CD4-positive, alpha-beta memory T cell (primary cell): ENCODE results near the gene MYO9A. TPM values are rescaled to one million over a fixed set of nuclear protein-coding genes. Genes with fewer than 3 reads are reported as not detected.

Experiments
- CTCF ChIA-PET: fragments of 350-600 bp; sonication (Branson Sonifier 250); formaldehyde crosslinking; loops from one replicate; lab custom pipeline; 2021; ENCODE audit warnings: inconsistent platforms; ENCODE audit not compliant: partially characterized antibody; lab: Charles Lee
- POLR2A ChIA-PET: fragments of 350-600 bp; sonication (Branson Sonifier 250); formaldehyde crosslinking; loops from one replicate; lab custom pipeline; 2021; ENCODE audit not compliant: partially characterized antibody; lab: Charles Lee
- DNase-seq, 5 donors: peaks; one replicate each; pipeline versions ENCODE4 v3.0.0 to v3.0.0-alpha.2; 2020 to 2022; ENCODE audit warnings: mixed read lengths in 1 of 5
- H3K27ac ChIP-seq: one replicate; pipeline ENCODE4 v1.7.0; 2013; ENCODE audit warnings: low read depth, low read length
- H3K27me3 ChIP-seq: 2 replicates; pipeline ENCODE4 v1.7.0; 2013; ENCODE audit warnings: mild to moderate bottlenecking, low read length, moderate library complexity; ENCODE audit not compliant: insufficient read depth
- H3K36me3 ChIP-seq: 2 replicates; pipeline ENCODE4 v1.7.0; 2013; ENCODE audit warnings: mild to moderate bottlenecking, low read length, moderate library complexity; ENCODE audit not compliant: insufficient read depth
- H3K4me1 ChIP-seq: 2 replicates; pipeline ENCODE4 v1.7.0; 2013; ENCODE audit warnings: mild to moderate bottlenecking, low read length, moderate library complexity; ENCODE audit not compliant: insufficient read depth
- H3K4me3 ChIP-seq, 2 donors: one replicate each; pipeline ENCODE4 v1.7.0; 2013; ENCODE audit warnings: low read length in 2 of 2, mild to moderate bottlenecking in 1 of 2
- H3K9me3 ChIP-seq, 2 donors: one replicate each; pipeline ENCODE4 v1.7.0; 2013; ENCODE audit warnings: low read length in 2 of 2, control low read depth in 1 of 2; ENCODE audit not compliant: control insufficient read depth in 1 of 2
- H3K27ac Mint-ChIP-seq, 7 donors: one replicate each; pipeline ENCODE4 v1.8.0; 2020 to 2021; ENCODE audit warnings: mixed read lengths in 7 of 7, mild to moderate bottlenecking in 6 of 7, inconsistent platforms in 3 of 7, moderate library complexity in 3 of 7
- H3K27me3 Mint-ChIP-seq, 2 donors: one replicate each; pipeline ENCODE4 v1.8.0; 2020 to 2021; ENCODE audit warnings: mixed read lengths in 2 of 2
- H3K36me3 Mint-ChIP-seq, 2 donors: one replicate each; pipeline ENCODE4 v1.8.0; 2020 to 2021; ENCODE audit warnings: mixed read lengths in 2 of 2, inconsistent platforms in 1 of 2, mild to moderate bottlenecking in 1 of 2
- H3K4me1 Mint-ChIP-seq, 4 donors: one replicate each; pipeline ENCODE4 v1.8.0; 2020 to 2021; ENCODE audit warnings: mixed read lengths in 4 of 4, mild to moderate bottlenecking in 1 of 4
- H3K4me3 Mint-ChIP-seq, 8 donors: one replicate each; pipeline ENCODE4 v1.8.0; 2020 to 2021; ENCODE audit warnings: mixed read lengths in 8 of 8, mild to moderate bottlenecking in 7 of 8, moderate library complexity in 6 of 8, inconsistent platforms in 3 of 8
- H3K9me3 Mint-ChIP-seq, 8 donors: one replicate each; pipeline ENCODE4 v1.8.0; 2020 to 2021; ENCODE audit warnings: mixed read lengths in 8 of 8, mild to moderate bottlenecking in 5 of 8, inconsistent platforms in 3 of 8, moderate library complexity in 1 of 8
- intact Hi-C: fragments of 100-400 bp; cut with micrococcal nuclease; formaldehyde crosslinking; loops from one replicate; pipeline ENCODE4 v1.15.1; 2023
- polyA plus RNA-seq, 2 donors: library from polyadenylated mRNA; unstranded; fragments of 300-500 nt; fragmentation: Illumina TruSeq; gene quantifications; one replicate each; pipeline ENCODE4 v1.2.3, GENCODE V29; 2021
- total RNA-seq, 2 experiments: library from RNA; stranded (reverse); gene quantifications; one replicate each; pipeline ENCODE4 v1.2.3, GENCODE V29; 2021

MYO9A gene
- total and polyA plus RNA-seq, 4 experiments from 2014 or later, result 7.8 to 44.0 (median 28.0) TPM

DNA sequence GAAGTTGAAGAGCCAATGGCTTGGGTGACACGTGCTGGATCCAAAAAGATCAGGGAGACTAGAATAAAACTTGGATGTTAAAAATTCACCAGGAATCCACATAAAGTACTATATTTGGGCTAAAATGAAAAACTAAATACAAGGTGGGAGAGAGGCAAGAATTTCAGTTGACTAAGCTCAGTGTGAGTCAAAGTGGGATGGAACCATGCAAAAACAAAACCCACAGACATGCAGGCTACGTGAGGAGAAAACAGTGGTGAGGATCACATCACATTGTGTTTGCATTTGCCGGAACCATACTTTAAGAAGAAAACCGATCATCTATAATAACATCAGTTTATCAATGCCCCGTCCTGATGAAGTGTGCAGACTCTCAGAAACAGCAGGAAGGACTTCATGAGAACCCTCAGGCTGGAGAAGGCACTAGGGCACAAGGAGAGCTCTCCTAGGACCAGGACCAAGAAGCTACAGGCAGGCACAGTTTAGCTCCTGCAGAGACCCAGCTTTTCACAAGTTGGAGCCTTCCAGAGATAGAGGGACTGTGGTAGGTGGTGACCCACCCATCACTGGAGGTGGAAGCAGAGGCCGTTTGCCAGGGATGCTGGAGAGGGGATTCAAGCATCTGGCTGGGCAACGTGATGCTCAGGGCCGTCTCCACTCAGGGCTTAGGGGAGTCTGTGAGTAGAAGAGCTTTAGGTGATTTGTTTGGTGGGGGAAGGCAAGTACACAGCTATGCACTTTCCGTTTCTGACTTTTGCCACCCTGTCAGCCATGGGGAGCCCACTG lies 336.6 kb downstream of the MYO9A start:
- DNase-seq, result no peak
- no peak overlapping the region for H3K4me3 ChIP-seq
- peaks cover 0 to 3% (median 1%) of the 10 kb centered on the region in 4 donors for H3K4me1 Mint-ChIP-seq
- ChIA-PET CTCF (interaction anchor here (0.8 to 5.4 kb wide), 12 partner anchors 8 to 375 kb away, joined by 3 to 62 read pairs (median 5); no protein-coding TSS in a partner anchor), POLR2A (no interaction called here)
- H3K4me1 ChIP-seq, result no peaks in the 10 kb centered on the region
- intact Hi-C loops, result no loop called here
- no peaks in the 10 kb centered on the region for H3K36me3 ChIP-seq
- no peaks in the 10 kb centered on the region for H3K9me3 ChIP-seq
- no peaks in the 10 kb centered on the region for H3K36me3 Mint-ChIP-seq
- peaks cover 4 to 15% of the 10 kb centered on the region in 2 donors for H3K27me3 Mint-ChIP-seq
- no peak overlapping the region for H3K27ac Mint-ChIP-seq
- no peaks in the 10 kb centered on the region for H3K9me3 Mint-ChIP-seq
- H3K27me3 ChIP-seq, result no peaks in the 10 kb centered on the region
- no peak overlapping the region for H3K27ac ChIP-seq
- H3K4me3 Mint-ChIP-seq, result no peak overlapping the region

GRCh38 chr15:71780115-71780976 lies 337.6 kb downstream of the MYO9A start:
- Mint-ChIP-seq H3K36me3 (no peaks in the 10 kb centered on the region), H3K4me1 (peaks cover 0 to 3% (median 1%) of the 10 kb centered on the region in 4 donors), H3K4me3 (peak overlapping the region in 1 of 8 donors; percentile 6), H3K27ac (no peak overlapping the region), H3K9me3 (no peaks in the 10 kb centered on the region), H3K27me3 (peaks cover 4 to 15% of the 10 kb centered on the region in 2 donors)
- Histone ChIP-seq H3K27me3 (no peaks in the 10 kb centered on the region), H3K4me3 (no peak overlapping the region), H3K4me1 (no peaks in the 10 kb centered on the region), H3K27ac (no peak overlapping the region), H3K9me3 (no peaks in the 10 kb centered on the region), H3K36me3 (no peaks in the 10 kb centered on the region)
- DNase-seq, result peak in 4 of 5 donors; percentile 25 to 37 (median 32)
- ChIA-PET POLR2A (no interaction called here), CTCF (interaction anchor here (0.9 to 5.4 kb wide), 12 partner anchors 8 to 376 kb away, joined by 3 to 62 read pairs (median 5); no protein-coding TSS in a partner anchor)
- intact Hi-C loops, result loop anchor here (1.0 kb wide), 1 partner anchor 376 kb away; no protein-coding TSS in a partner anchor

- no peaks in the 10 kb centered on the region for H3K36me3 ChIP-seq
- no peak overlapping the region for H3K4me3 ChIP-seq
- Mint-ChIP-seq H3K9me3 (no peaks in the 10 kb centered on the region), H3K4me1 (peaks cover 0 to 3% (median 1%) of the 10 kb centered on the region in 4 donors), H3K36me3 (no peaks in the 10 kb centered on the region), H3K27ac (peak overlapping the region in 1 of 7 donors; percentile 24), H3K27me3 (peaks cover 3 to 11% of the 10 kb centered on the region in 2 donors), H3K4me3 (no peak overlapping the region)
- H3K9me3 ChIP-seq, result no peaks in the 10 kb centered on the region
- intact Hi-C loops, result no loop called here
- CTCF ChIA-PET, result interaction anchor here (0.6 to 5.4 kb wide), 9 partner anchors 8 to 398 kb away, joined by 3 to 62 read pairs (median 5); no protein-coding TSS in a partner anchor
- POLR2A ChIA-PET, result no interaction called here
- no peak for DNase-seq
- H3K27me3 ChIP-seq, result no peaks in the 10 kb centered on the region
- H3K27ac ChIP-seq, result no peak overlapping the region
- no peaks in the 10 kb centered on the region for H3K4me1 ChIP-seq
Observed at GRCh38 chr15:71779073-71779797, 338.7 kb downstream of the MYO9A start.

DNA sequence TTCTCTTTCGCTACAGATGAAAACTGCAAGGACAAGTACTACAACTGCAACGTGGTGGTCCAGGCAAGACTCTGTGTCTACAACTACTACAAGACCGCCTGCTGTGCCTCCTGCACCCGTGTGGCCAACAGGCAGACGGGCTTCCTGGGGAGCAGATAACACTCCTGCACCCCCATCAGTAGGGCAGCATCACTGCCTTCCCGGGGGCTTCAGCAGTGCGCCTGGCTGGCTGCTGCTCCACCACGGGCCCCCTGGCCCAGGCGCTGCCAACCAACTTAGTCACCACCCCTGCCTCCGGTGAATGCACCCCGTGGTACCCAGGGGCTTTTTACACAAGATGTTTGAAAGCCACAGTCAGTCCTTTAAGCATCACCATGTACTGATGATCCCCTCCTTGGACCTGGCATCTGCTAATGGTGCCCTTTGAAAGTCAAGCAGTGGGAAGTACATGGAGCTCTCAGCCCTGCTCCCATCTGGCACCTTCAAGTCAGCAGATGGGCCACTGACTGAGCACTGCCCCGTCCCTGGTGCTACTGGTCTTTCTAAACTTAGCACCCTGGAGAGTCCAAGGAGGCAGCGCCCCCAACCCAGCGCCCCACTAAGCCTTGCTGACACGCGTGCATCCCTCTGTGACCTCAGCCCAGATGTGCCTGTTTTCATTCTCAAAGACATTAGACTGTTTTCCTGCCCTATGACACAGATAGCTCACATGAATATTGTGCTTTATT lies 340.6 kb downstream of the MYO9A start:
- Mint-ChIP-seq H3K9me3 (no peaks in the 10 kb centered on the region), H3K27me3 (peaks cover 2 to 7% of the 10 kb centered on the region in 2 donors), H3K27ac (no peak overlapping the region), H3K4me3 (no peak overlapping the region), H3K4me1 (peaks cover 0 to 3% (median 1%) of the 10 kb centered on the region in 4 donors), H3K36me3 (no peaks in the 10 kb centered on the region)
- ChIA-PET CTCF (interaction anchor here (1.0 to 5.4 kb wide), 2 partner anchors 379 to 382 kb away, joined by 4 to 62 read pairs; no protein-coding TSS in a partner anchor), POLR2A (no interaction called here)
- intact Hi-C loops, result no loop called here
- no peak for DNase-seq
- Histone ChIP-seq H3K27me3 (no peaks in the 10 kb centered on the region), H3K27ac (no peak overlapping the region), H3K4me3 (no peak overlapping the region), H3K9me3 (no peaks in the 10 kb centered on the region), H3K36me3 (no peaks in the 10 kb centered on the region), H3K4me1 (no peaks in the 10 kb centered on the region)

DNA sequence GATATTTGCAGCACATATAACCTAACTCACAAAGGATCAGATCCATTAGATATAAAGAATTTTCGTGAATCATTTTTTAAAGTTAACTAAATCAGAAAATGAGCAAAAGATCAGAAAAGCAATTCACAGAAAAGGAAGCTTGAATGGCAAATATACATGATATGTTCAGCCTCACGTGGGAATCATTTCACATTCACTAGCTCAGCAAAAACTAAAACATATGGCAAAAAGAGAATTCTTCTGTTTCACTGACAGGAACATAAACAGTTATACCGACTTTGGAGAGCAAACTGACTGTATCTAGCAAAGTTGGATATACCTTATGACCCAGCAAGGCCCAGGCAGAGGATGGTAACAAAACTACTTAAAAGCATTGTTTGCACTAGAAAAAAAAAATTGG lies 341.6 kb downstream of the MYO9A start:
- H3K27me3 ChIP-seq, result no peaks in the 10 kb centered on the region
- POLR2A ChIA-PET, result no interaction called here
- H3K36me3 Mint-ChIP-seq, result no peaks in the 10 kb centered on the region

DNA sequence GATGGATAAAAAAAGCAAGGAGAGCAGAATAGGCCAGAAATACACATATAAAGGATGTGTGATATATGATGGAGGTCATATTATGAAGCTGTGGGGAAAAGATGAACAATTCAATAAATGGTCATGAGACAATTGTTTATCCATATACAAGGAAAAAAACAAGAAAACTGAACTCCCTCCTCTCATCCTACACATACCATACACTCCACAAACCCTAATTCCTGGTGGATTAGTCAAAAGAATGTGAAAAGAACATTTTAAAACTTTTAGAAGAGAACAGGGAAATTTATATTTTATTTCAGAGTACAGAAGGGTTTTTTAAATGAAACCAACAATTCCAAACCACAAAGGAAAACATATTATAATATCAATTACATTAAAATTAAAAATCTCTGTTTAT lies 342.1 kb downstream of the MYO9A start:
- H3K27me3 ChIP-seq, result no peaks in the 10 kb centered on the region
- POLR2A ChIA-PET, result no interaction called here
- H3K36me3 ChIP-seq, result no peaks in the 10 kb centered on the region
- intact Hi-C loops, result no loop called here
- no peaks in the 10 kb centered on the region for H3K36me3 Mint-ChIP-seq
- H3K4me3 ChIP-seq, result no peak overlapping the region
- CTCF ChIA-PET, result no interaction called here
- no peak overlapping the region for H3K27ac ChIP-seq
- H3K4me1 ChIP-seq, result no peaks in the 10 kb centered on the region
- no peak for DNase-seq
- peaks cover 3 to 6% of the 10 kb centered on the region in 2 donors for H3K27me3 Mint-ChIP-seq
- peak overlapping the region in 2 of 7 donors; percentile 18 to 72 for H3K27ac Mint-ChIP-seq
- H3K9me3 ChIP-seq, result no peaks in the 10 kb centered on the region
- peak overlapping the region in 1 of 8 donors; percentile 9 for H3K4me3 Mint-ChIP-seq
- peaks cover 0 to 3% (median 1%) of the 10 kb centered on the region in 4 donors for H3K4me1 Mint-ChIP-seq
- no peaks in the 10 kb centered on the region for H3K9me3 Mint-ChIP-seq

More for the DNA sequence above, 341.6 kb downstream of the MYO9A start:
- H3K36me3 ChIP-seq, result no peaks in the 10 kb centered on the region
- peaks cover 5 to 7% of the 10 kb centered on the region in 2 donors for H3K27me3 Mint-ChIP-seq
- H3K9me3 Mint-ChIP-seq, result no peaks in the 10 kb centered on the region
- intact Hi-C loops, result no loop called here
- no peak overlapping the region for H3K27ac ChIP-seq
- DNase-seq, result no peak
- H3K27ac Mint-ChIP-seq, result no peak overlapping the region
- H3K4me1 Mint-ChIP-seq, result peaks cover 0 to 3% (median 1%) of the 10 kb centered on the region in 4 donors
- no peaks in the 10 kb centered on the region for H3K9me3 ChIP-seq
- H3K4me3 Mint-ChIP-seq, result no peak overlapping the region
- CTCF ChIA-PET, result no interaction called here
- H3K4me3 ChIP-seq, result no peak overlapping the region
- no peaks in the 10 kb centered on the region for H3K4me1 ChIP-seq
